Activated CD8-positive, alpha-beta memory T cell treated with anti-CD3 and anti-CD28 coated beads, Interleukin-2, amount 50 U/mL, for 24 hours (primary cell): ENCODE measurements around the gene CASP8.
"Not testable (repeated sequence)": the region's sequence is repeated elsewhere in the genome, so short reads cannot be mapped to it uniquely, and the experiment has no call there.

Experiments
- DNase-seq: peaks from one replicate; pipeline ENCODE4 v3.0.0-alpha.2; 2020; ENCODE audit errors: extremely low read depth

CASP8 gene

GRCh38 chr2:201260302-201260800 lies at the start of gene CASP8:
Gene CASP8, plus strand, starts transcription at chr2:201260536. Its CDS starts 5,951 bp downstream, at chr2:201266487.
- no peak for DNase-seq

GRCh38 chr2:201215963-201216362 lies 44.4 kb upstream of the CASP8 start:
- DNase-seq, result no peak

- DNase-seq, result no peak
Observed at GRCh38 chr2:201216918-201217317, 43.4 kb upstream of the CASP8 start.

GRCh38 chr2:201218780-201219179 lies 41.6 kb upstream of the CASP8 start:
- no peak for DNase-seq

- no peak for DNase-seq
Observed at GRCh38 chr2:201219328-201220096, 40.8 kb upstream of the CASP8 start.

- DNase-seq, result no peak
Observed at GRCh38 chr2:201220102-201220570, 40.2 kb upstream of the CASP8 start.

GRCh38 chr2:201223089-201224073 lies 37.0 kb upstream of the CASP8 start:
- no peak for DNase-seq

GRCh38 chr2:201228271-201228911 lies 31.9 kb upstream of the CASP8 start:
- DNase-seq, result no peak

- no peak for DNase-seq
Observed at GRCh38 chr2:201228912-201229290, 31.4 kb upstream of the CASP8 start.

- DNase-seq, result peak; percentile 80
Observed at GRCh38 chr2:201231781-201232466, 28.4 kb upstream of the CASP8 start.

- no peak for DNase-seq
Observed at GRCh38 chr2:201232467-201232815, 27.9 kb upstream of the CASP8 start.

- peak; percentile 63 for DNase-seq
Observed at GRCh38 chr2:201233192-201233811, 27.0 kb upstream of the CASP8 start.

- no peak for DNase-seq
Observed at GRCh38 chr2:201233812-201234662, 26.3 kb upstream of the CASP8 start.

GRCh38 chr2:201234663-201235135 lies 25.6 kb upstream of the CASP8 start:
- DNase-seq, result no peak

- DNase-seq, result no peak
Observed at GRCh38 chr2:201235860-201236811, 24.2 kb upstream of the CASP8 start.

GRCh38 chr2:201237486-201238123 lies 22.7 kb upstream of the CASP8 start:
- DNase-seq, result no peak

GRCh38 chr2:201239167-201239935 lies 21.0 kb upstream of the CASP8 start:
- not testable (repeated sequence) for DNase-seq
